ENCODE results near the gene RIPOR2. TPM values are rescaled to one million over a fixed set of nuclear protein-coding genes. Genes with fewer than 3 reads are reported as not detected.

The RIPOR2 gene
- total and polyA plus RNA-seq, 2 of the 13 experiments (the other 11 are each of a cell fraction or from before 2014, with no cell fraction given): 0.02 to 0.05 TPM

GRCh38 chr6:24774696-24775519, 160.9 kb downstream of the RIPOR2 start, which contains the start of gene GMNN (continued):
- no peak; the same call in 1 of the 2 replicates for TF ChIP-seq ARID3A (IDR thresholded peaks at IDR 0.05; ENCODE audit: low read depth, low read length)
- peak; percentile 98; the same call in 1 of the 2 replicates for TF ChIP-seq WIZ (CRISPR knock-in tag; IDR thresholded peaks at IDR 0.05)
- TF ChIP-seq ZNF337 (CRISPR knock-in tag; IDR thresholded peaks at IDR 0.05; ENCODE audit: borderline replicate concordance, low read depth): peak; percentile 91; the same call in 1 of the 2 replicates
- peak; percentile 80; the same call in 1 of the 2 replicates for TF ChIP-seq MLLT10 (CRISPR knock-in tag; IDR thresholded peaks at IDR 0.05)
- TF ChIP-seq ZHX1 (CRISPR knock-in tag; IDR thresholded peaks at IDR 0.05; ENCODE audit: low read depth): peak; percentile 96; the same call in 1 of the 2 replicates
- TF ChIP-seq TCF12 (IDR thresholded peaks at IDR 0.05): no peak
- TF ChIP-seq TCF12 (CRISPR knock-in tag; IDR thresholded peaks at IDR 0.05): no peak; the same call in 1 of the 2 replicates
- TF ChIP-seq ARID5B (CRISPR knock-in tag; IDR thresholded peaks at IDR 0.05): peak; percentile 60
- TF ChIP-seq ZGPAT (CRISPR knock-in tag; IDR thresholded peaks at IDR 0.05): peak; percentile 91
- TF ChIP-seq ZNF280B (CRISPR knock-in tag; IDR thresholded peaks at IDR 0.05; ENCODE audit: borderline replicate concordance): peak; percentile 100
- peak; percentile 96 for TF ChIP-seq ZNF678 (CRISPR knock-in tag; IDR thresholded peaks at IDR 0.05)
- TF ChIP-seq ASH2L (IDR thresholded peaks at IDR 0.05; ENCODE audit: insufficient read length, low read depth, low read length): peak; percentile 98
- TF ChIP-seq SOX13 (IDR thresholded peaks at IDR 0.05): no peak
- TF ChIP-seq SOX13 (CRISPR knock-in tag; conservative IDR thresholded peaks at IDR 0.05 in 1 of 2, IDR thresholded peaks at IDR 0.05 in 1 of 2): peak in 1 of 2 experiments; percentile 20; a peak in 1 of 4 replicates
- TF ChIP-seq MLX (CRISPR knock-in tag; IDR thresholded peaks at IDR 0.05): peak; percentile 78
